Head of caudate nucleus (tissue), 42 donors: ENCODE data around the gene OVOL3.

Source experiments
- DNase-seq, 42 donors: peaks; one replicate each; pipeline versions ENCODE4 v3.0.0 to v3.0.0-alpha.2; 2020 to 2021; ENCODE audit warnings: mixed read lengths in 7 of 42
- intact Hi-C: fragments of 100-400 bp; cut with DNase I; formaldehyde crosslinking; loops from one replicate; pipeline ENCODE4 v1.15.0; 2022

Gene OVOL3

GRCh38 chr19:36150586-36150985 is 39.6 kb downstream of the OVOL3 start:
- intact Hi-C loops: no loop called here
- no peak for DNase-seq

- peak in 2 of 42 donors; percentile 20 to 29 for DNase-seq
- intact Hi-C loops: no loop called here
Measured at GRCh38 chr19:36151144-36152018, 40.4 kb downstream of the OVOL3 start.

GRCh38 chr19:36152019-36152351 is 41.0 kb downstream of the OVOL3 start:
- intact Hi-C loops: no loop called here
- DNase-seq: no peak

- intact Hi-C loops: no loop called here
- DNase-seq: peak in 30 of 42 donors; percentile 13 to 66 (median 32)
Measured at GRCh38 chr19:36152352-36153091, 41.6 kb downstream of the OVOL3 start, which contains the start of gene COX7A1. COX7A1 (minus strand) TSS chr19:36152447; CDS start chr19:36152407, 40 bp downstream.

- intact Hi-C loops: no loop called here
- no peak for DNase-seq
Measured at GRCh38 chr19:36153126-36153525, 42.2 kb downstream of the OVOL3 start.

- DNase-seq: no peak
- intact Hi-C loops: no loop called here
Measured at GRCh38 chr19:36160821-36161596, 50.1 kb downstream of the OVOL3 start.
